Thymus (tissue), 11 donors: ENCODE measurements around the gene NOLC1. TPM values are rescaled to one million over a fixed set of nuclear protein-coding genes. Genes with fewer than 3 reads are reported as not detected.

Source experiments
- DNase-seq, 9 donors: peaks; one replicate each; pipeline ENCODE4 v3.0.0-alpha.2; 2013; ENCODE audit warnings: low spot score in 9 of 9, low read depth in 6 of 9, missing footprints in 1 of 9
- H3K27ac ChIP-seq, 2 donors: one replicate each; pipeline ENCODE4 v1.5.1; 2013; ENCODE audit warnings: control low read depth in 1 of 2, low read depth in 1 of 2, low read length in 1 of 2, mild to moderate bottlenecking in 1 of 2, moderate library complexity in 1 of 2
- H3K27me3 ChIP-seq, 2 donors: one replicate each; pipeline ENCODE4 v1.5.1; 2013; ENCODE audit warnings: low read length in 1 of 2; ENCODE audit not compliant: control insufficient read depth in 2 of 2, insufficient read depth in 1 of 2
- H3K36me3 ChIP-seq, 2 donors: one replicate each; pipeline ENCODE4 v1.5.1; 2013; ENCODE audit warnings: low read length in 1 of 2, mild to moderate bottlenecking in 1 of 2, moderate library complexity in 1 of 2; ENCODE audit not compliant: control insufficient read depth in 2 of 2, insufficient read depth in 2 of 2
- H3K4me1 ChIP-seq, 2 donors: one replicate each; pipeline ENCODE4 v1.5.1; 2013; ENCODE audit warnings: low read length in 2 of 2; ENCODE audit not compliant: control insufficient read depth in 2 of 2, insufficient read depth in 2 of 2
- H3K4me3 ChIP-seq, 2 donors: one replicate each; pipeline ENCODE4 v1.5.1; 2013; ENCODE audit warnings: low read length in 2 of 2, control low read depth in 1 of 2, mild to moderate bottlenecking in 1 of 2
- H3K9me3 ChIP-seq, 2 donors: one replicate each; pipeline ENCODE4 v1.5.1; 2013; ENCODE audit warnings: low read length in 1 of 2, mild to moderate bottlenecking in 1 of 2; ENCODE audit not compliant: control insufficient read depth in 2 of 2, insufficient read depth in 1 of 2
- WGBS: extraction: QIAGEN DNeasy Blood & Tissue Kit; methylation state at CpG from one replicate; pipeline ENCODE4 v1.1.7; 2013; 5-methylcytosine and 5-hydroxymethylcytosine counted together
- polyA plus RNA-seq: library from polyadenylated mRNA; stranded (reverse); fragments of 200-250 nt; gene quantifications from one replicate; pipeline ENCODE4 v1.2.3, GENCODE V29; 2013
- total RNA-seq: library from RNA; stranded (reverse); fragments of 120-200 nt; gene quantifications from one replicate; pipeline ENCODE4 v1.2.4, GENCODE V29; 2013
- donor health status: healthy.

NOLC1 gene
- total and polyA plus RNA-seq, 2 donors: 42.5 to 64.9 TPM

- Histone ChIP-seq H3K4me3 (no peak overlapping the region), H3K27ac (no peak overlapping the region), H3K4me1 (peaks cover 0 to 4% of the 10 kb centered on the region in 2 donors), H3K36me3 (peaks cover 37 to 69% of the 10 kb centered on the region in 2 donors), H3K9me3 (no peaks in the 10 kb centered on the region), H3K27me3 (no peaks in the 10 kb centered on the region)
- 98% methylated on average over 17 of the region's 17 CpGs for WGBS
- no peak for DNase-seq
Observed at GRCh38 chr10:102146971-102147428, 5.2 kb upstream of the NOLC1 start.

GRCh38 chr10:102147561-102147960 lies 4.6 kb upstream of the NOLC1 start:
- Histone ChIP-seq H3K27ac (no peak overlapping the region), H3K4me3 (no peak overlapping the region), H3K4me1 (peaks cover 0 to 5% of the 10 kb centered on the region in 2 donors), H3K36me3 (peaks cover 36 to 68% of the 10 kb centered on the region in 2 donors), H3K27me3 (no peaks in the 10 kb centered on the region), H3K9me3 (no peaks in the 10 kb centered on the region)
- WGBS: 100% methylated on average over 1 of the region's 1 CpG
- DNase-seq: no peak

- 98% methylated on average over 13 of the region's 13 CpGs for WGBS
- H3K36me3 ChIP-seq: peaks cover 29 to 62% of the 10 kb centered on the region in 2 donors
- no peak overlapping the region for H3K27ac ChIP-seq
Observed at GRCh38 chr10:102148275-102148674, 3.9 kb upstream of the NOLC1 start.

GRCh38 chr10:102150970-102151773 lies 1.0 kb upstream of the NOLC1 start:
- H3K36me3 ChIP-seq: peaks cover 22 to 56% of the 10 kb centered on the region in 2 donors
- no peak for DNase-seq
- H3K4me3 ChIP-seq: peak overlapping the region in 1 of 2 donors; percentile 69
- H3K27me3 ChIP-seq: no peaks in the 10 kb centered on the region
- 92% methylated on average over 3 of the region's 3 CpGs for WGBS
- H3K27ac ChIP-seq: peak overlapping the region; percentile 78 to 83
- peaks cover 6 to 18% of the 10 kb centered on the region in 2 donors for H3K4me1 ChIP-seq
- H3K9me3 ChIP-seq: no peaks in the 10 kb centered on the region

More at GRCh38 chr10:102148275-102148674, 3.9 kb upstream of the NOLC1 start:
- DNase-seq: no peak
- no peaks in the 10 kb centered on the region for H3K27me3 ChIP-seq
- H3K4me1 ChIP-seq: peaks cover 4 to 12% of the 10 kb centered on the region in 2 donors
- H3K9me3 ChIP-seq: no peaks in the 10 kb centered on the region
- no peak overlapping the region for H3K4me3 ChIP-seq

- H3K4me1 ChIP-seq: peaks cover 6 to 18% of the 10 kb centered on the region in 2 donors
- DNase-seq: no peak
- under 1% methylated on average over 19 of the region's 19 CpGs for WGBS
- peak overlapping the region; percentile 69 to 100 for H3K4me3 ChIP-seq
- peaks cover 19 to 51% of the 10 kb centered on the region in 2 donors for H3K36me3 ChIP-seq
- H3K27ac ChIP-seq: peak overlapping the region; percentile 83 to 86
- H3K27me3 ChIP-seq: no peaks in the 10 kb centered on the region
- no peaks in the 10 kb centered on the region for H3K9me3 ChIP-seq
Observed at GRCh38 chr10:102152545-102152890, 329 bp downstream of the NOLC1 start.

- Histone ChIP-seq H3K9me3 (no peaks in the 10 kb centered on the region), H3K4me1 (peaks cover 6 to 18% of the 10 kb centered on the region in 2 donors), H3K36me3 (peaks cover 22 to 55% of the 10 kb centered on the region in 2 donors), H3K4me3 (peak overlapping the region; percentile 69 to 100), H3K27ac (peak overlapping the region in 1 of 2 donors; percentile 83), H3K27me3 (no peaks in the 10 kb centered on the region)
- 40% methylated on average over 5 of the region's 5 CpGs for WGBS
- no peak for DNase-seq
Observed at GRCh38 chr10:102153093-102153620, 968 bp downstream of the NOLC1 start.

- Histone ChIP-seq H3K27me3 (no peaks in the 10 kb centered on the region), H3K4me1 (peaks cover 6 to 18% of the 10 kb centered on the region in 2 donors), H3K4me3 (no peak overlapping the region), H3K27ac (no peak overlapping the region), H3K36me3 (peaks cover 19 to 54% of the 10 kb centered on the region in 2 donors), H3K9me3 (no peaks in the 10 kb centered on the region)
- DNase-seq: no peak
- WGBS: 97% methylated on average over 11 of the region's 11 CpGs
Observed at GRCh38 chr10:102154466-102155116, 2.4 kb downstream of the NOLC1 start.

- no peak for DNase-seq
- Histone ChIP-seq H3K36me3 (peaks cover 45 to 69% of the 10 kb centered on the region in 2 donors), H3K4me3 (no peak overlapping the region), H3K27ac (no peak overlapping the region), H3K4me1 (peaks cover 6 to 14% of the 10 kb centered on the region in 2 donors), H3K9me3 (no peaks in the 10 kb centered on the region), H3K27me3 (no peaks in the 10 kb centered on the region)
- WGBS: 96% methylated on average over 3 of the region's 3 CpGs
Observed at GRCh38 chr10:102157224-102157623, 5.0 kb downstream of the NOLC1 start.
